GM12801 (cell line): ENCODE results near the gene DCLK3.

Experiments
- TF ChIP-seq, protein P1 (sequence below): IDR thresholded peaks from one replicate; pipeline ENCODE4 v1.5.1; 2011; ENCODE audit warnings: control low read depth; ENCODE audit not compliant: insufficient read length; ENCODE audit errors: extremely low read depth

The DCLK3 gene

DNA sequence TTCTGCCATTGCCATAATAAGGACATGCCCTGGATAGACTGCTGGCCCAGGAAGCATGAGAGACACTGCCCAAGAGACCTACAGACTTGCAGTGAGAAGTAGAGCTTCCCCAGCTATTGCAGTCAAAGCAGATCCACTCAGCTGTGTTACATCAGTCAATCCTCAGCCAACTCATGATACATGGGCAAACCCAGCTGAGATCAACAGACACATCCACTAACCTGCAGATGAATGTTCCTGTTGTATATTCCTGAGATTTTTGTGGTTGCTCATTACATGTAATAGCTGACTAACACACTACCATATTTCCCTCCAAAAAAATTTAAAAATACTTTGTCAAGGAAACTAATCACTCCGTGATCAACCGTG is 68.6 kb downstream of the DCLK3 start:
- TF ChIP-seq, protein P1, sequence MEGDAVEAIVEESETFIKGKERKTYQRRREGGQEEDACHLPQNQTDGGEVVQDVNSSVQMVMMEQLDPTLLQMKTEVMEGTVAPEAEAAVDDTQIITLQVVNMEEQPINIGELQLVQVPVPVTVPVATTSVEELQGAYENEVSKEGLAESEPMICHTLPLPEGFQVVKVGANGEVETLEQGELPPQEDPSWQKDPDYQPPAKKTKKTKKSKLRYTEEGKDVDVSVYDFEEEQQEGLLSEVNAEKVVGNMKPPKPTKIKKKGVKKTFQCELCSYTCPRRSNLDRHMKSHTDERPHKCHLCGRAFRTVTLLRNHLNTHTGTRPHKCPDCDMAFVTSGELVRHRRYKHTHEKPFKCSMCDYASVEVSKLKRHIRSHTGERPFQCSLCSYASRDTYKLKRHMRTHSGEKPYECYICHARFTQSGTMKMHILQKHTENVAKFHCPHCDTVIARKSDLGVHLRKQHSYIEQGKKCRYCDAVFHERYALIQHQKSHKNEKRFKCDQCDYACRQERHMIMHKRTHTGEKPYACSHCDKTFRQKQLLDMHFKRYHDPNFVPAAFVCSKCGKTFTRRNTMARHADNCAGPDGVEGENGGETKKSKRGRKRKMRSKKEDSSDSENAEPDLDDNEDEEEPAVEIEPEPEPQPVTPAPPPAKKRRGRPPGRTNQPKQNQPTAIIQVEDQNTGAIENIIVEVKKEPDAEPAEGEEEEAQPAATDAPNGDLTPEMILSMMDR = no peak

- TF ChIP-seq, protein P1 = no peak
Measured at GRCh38 chr3:36695113-36695768, 69.1 kb downstream of the DCLK3 start.

- TF ChIP-seq, protein P1 = no peak
Measured at GRCh38 chr3:36693670-36694069, 70.7 kb downstream of the DCLK3 start.

GRCh38 chr3:36689560-36689959 is 74.8 kb downstream of the DCLK3 start:
- TF ChIP-seq, protein P1 = no peak

DNA sequence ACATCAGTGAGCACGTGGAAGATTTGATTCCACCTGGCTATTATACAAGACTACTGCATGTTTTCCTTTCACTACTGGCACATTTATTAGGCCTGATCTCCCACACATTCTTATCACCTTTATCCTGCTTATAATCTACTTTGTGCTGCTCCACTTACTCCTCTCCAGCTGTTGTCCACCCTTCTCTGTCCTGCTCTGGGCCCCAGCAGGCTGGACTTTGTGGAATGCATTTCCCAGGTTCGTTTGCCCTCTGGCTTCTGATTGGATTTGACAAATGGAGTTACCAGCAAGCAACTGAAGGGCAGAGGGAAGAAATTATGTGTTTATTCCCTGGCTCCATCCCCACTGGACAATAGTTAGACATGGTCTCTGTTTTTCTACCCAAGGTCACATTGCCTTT is 75.5 kb downstream of the DCLK3 start:
- TF ChIP-seq, protein P1 = no peak

- TF ChIP-seq, protein P1 = no peak
Measured at GRCh38 chr3:36686516-36686915, 77.8 kb downstream of the DCLK3 start.

DNA sequence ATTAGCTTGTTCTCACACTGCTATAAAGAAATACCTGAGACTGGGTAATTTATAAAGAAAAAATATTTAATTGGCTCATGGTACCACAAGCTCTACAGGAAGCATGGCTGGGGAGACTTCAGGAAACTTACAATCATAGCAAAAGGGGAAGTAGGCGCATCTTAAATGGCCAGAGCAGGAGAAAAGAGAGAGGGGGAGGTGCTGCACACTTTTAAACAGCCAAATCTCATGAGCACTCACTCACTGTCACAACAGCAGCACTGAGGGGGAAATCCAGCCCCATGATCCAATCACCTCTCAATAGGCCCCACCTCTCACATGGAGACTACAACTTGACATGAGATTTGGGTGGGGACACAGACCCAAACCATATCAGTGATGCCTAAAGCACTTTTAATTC is 82.5 kb downstream of the DCLK3 start:
- TF ChIP-seq, protein P1 = no peak
